B cell (primary cell): ENCODE results near the gene KCND3. TPM values are rescaled to one million over a fixed set of nuclear protein-coding genes. Genes with fewer than 3 reads are reported as not detected.

Experiments
- ATAC-seq: fragments of 200-7000 bp; cut with Tn5 transposase; one replicate; pipeline ENCODE4 v1.10.0; 2021; ENCODE audit warnings: low read depth, mild to moderate bottlenecking, moderate number of reproducible peaks, moderate library complexity
- CTCF ChIA-PET: fragments of 350-600 bp; sonication (Branson Sonifier 250); formaldehyde crosslinking; loops from one replicate; lab custom pipeline; 2021; ENCODE audit warnings: antibody characterized with exemption, inconsistent platforms; lab: Charles Lee
- POLR2A ChIA-PET: fragments of 350-600 bp; sonication (Branson Sonifier 250); formaldehyde crosslinking; loops from one replicate; lab custom pipeline; 2021; ENCODE audit warnings: antibody characterized with exemption; lab: Charles Lee
- DNase-seq: peaks from one replicate; pipeline ENCODE4 v3.0.0; 2013
- H2AFZ ChIP-seq: 2 replicates; pipeline ENCODE4 v1.6.1; 2012; ENCODE audit warnings: mild to moderate bottlenecking, low read depth, low read length; ENCODE audit not compliant: insufficient read depth, poor library complexity, severe bottlenecking
- H3K27ac ChIP-seq, 2 donors: 1 replicate in 1 of 2; 2 replicates in 1 of 2; pipeline ENCODE4 v1.5.1; 2012 to 2013; ENCODE audit warnings: low read length in 2 of 2, mild to moderate bottlenecking in 2 of 2, moderate library complexity in 1 of 2
- H3K27me3 ChIP-seq, 4 experiments: fragments of 200-600 bp in 1 of 4; sonication (generic) in 1 of 4; replicated peaks in 1 of 4; 1 replicate in 2 of 4; 2 replicates in 2 of 4; pipeline versions ENCODE4 v1.6.1 to v1.7.0; 2013 to 2016; ENCODE audit warnings: low read length in 3 of 4, mild to moderate bottlenecking in 2 of 4, mixed read lengths in 1 of 4, moderate library complexity in 1 of 4; ENCODE audit not compliant: insufficient read depth in 4 of 4, control insufficient read depth in 3 of 4; ENCODE audit errors: control extremely low read depth in 1 of 4
- H3K36me3 ChIP-seq, 2 experiments: replicated peaks in 1 of 2; 1 replicate in 1 of 2; 2 replicates in 1 of 2; pipeline versions ENCODE4 v1.6.1 to v1.7.1; 2013; ENCODE audit warnings: low read length in 1 of 2; ENCODE audit not compliant: insufficient read depth in 2 of 2, control insufficient read depth in 1 of 2; ENCODE audit errors: control extremely low read depth in 1 of 2, extremely low read depth in 1 of 2
- H3K4me1 ChIP-seq, 2 donors: fragments of 200-600 bp in 1 of 2; sonication (generic) in 1 of 2; 1 replicate in 1 of 2; 2 replicates in 1 of 2; pipeline versions ENCODE4 v1.5.1 to v1.6.1; 2013 to 2017; ENCODE audit warnings: low read length in 2 of 2; ENCODE audit not compliant: control insufficient read depth in 2 of 2, insufficient read depth in 2 of 2
- H3K4me2 ChIP-seq: replicated peaks from 2 replicates; pipeline ENCODE3; 2012; ENCODE audit warnings: mild to moderate bottlenecking, low read depth, low read length; ENCODE audit not compliant: poor library complexity, severe bottlenecking
- H3K4me3 ChIP-seq, 5 experiments: fragments of 200-600 bp in 1 of 5; sonication (generic) in 1 of 5; 1 replicate in 3 of 5; 2 replicates in 2 of 5; pipeline versions ENCODE4 v1.5.1 to v1.7.0; 2011 to 2016; ENCODE audit warnings: low read length in 4 of 5, mild to moderate bottlenecking in 4 of 5, low read depth in 2 of 5, control low read depth in 1 of 5, moderate library complexity in 1 of 5; ENCODE audit not compliant: insufficient read depth in 1 of 5; ENCODE audit errors: control extremely low read depth in 1 of 5, extremely low read depth in 1 of 5
- H3K79me2 ChIP-seq: fragments of 200-600 bp; sonication (generic); one replicate; pipeline ENCODE4 v1.6.0; 2016; ENCODE audit warnings: low read length; ENCODE audit not compliant: control insufficient read depth, insufficient read depth
- H3K9ac ChIP-seq: fragments of 200-600 bp; sonication (generic); 2 replicates; pipeline ENCODE4 v1.6.1; 2017; ENCODE audit warnings: mild to moderate bottlenecking, low read length, moderate library complexity
- H3K9me3 ChIP-seq, 3 donors: one replicate each; pipeline versions ENCODE4 v1.6.1 to v1.7.1; 2013; ENCODE audit warnings: low read length in 2 of 3; ENCODE audit not compliant: control insufficient read depth in 2 of 3, insufficient read depth in 1 of 3; ENCODE audit errors: control extremely low read depth in 1 of 3
- H4K20me1 ChIP-seq: 2 replicates; pipeline ENCODE4 v1.6.0; 2012; ENCODE audit warnings: mild to moderate bottlenecking, low read length; ENCODE audit not compliant: insufficient read depth, control insufficient read depth, poor library complexity, severe bottlenecking
- H3K27ac Mint-ChIP-seq: one replicate; pipeline ENCODE4 v1.8.0; 2021; ENCODE audit warnings: mixed read lengths
- H3K27me3 Mint-ChIP-seq: one replicate; pipeline ENCODE4 v1.8.0; 2021; ENCODE audit warnings: mixed read lengths
- H3K4me1 Mint-ChIP-seq: one replicate; pipeline ENCODE4 v1.8.0; 2021; ENCODE audit warnings: mixed read lengths
- H3K4me3 Mint-ChIP-seq: one replicate; pipeline ENCODE4 v1.8.0; 2021; ENCODE audit warnings: mixed read lengths
- H3K9me3 Mint-ChIP-seq: one replicate; pipeline ENCODE4 v1.8.0; 2022; ENCODE audit warnings: mixed read lengths; ENCODE audit not compliant: insufficient read depth
- CTCF ChIP-seq: fragments of 200-600 bp; IDR thresholded peaks from one replicate; pipeline ENCODE4 v1.8.0; 2022; ENCODE audit warnings: antibody characterized with exemption, mild to moderate bottlenecking
- EZH2 ChIP-seq: IDR thresholded peaks from 2 replicates; pipeline ENCODE4 v1.6.1; 2012; ENCODE audit warnings: borderline replicate concordance, low read depth, mild to moderate bottlenecking, moderate library complexity, low read length; ENCODE audit not compliant: insufficient read depth, poor library complexity, severe bottlenecking
- WGBS: methylation state at CpG from one replicate; pipeline ENCODE4 v1.1.5; 2013; ENCODE audit warnings: missing lambda C conversion rate; ENCODE audit not compliant: insufficient coverage; 5-methylcytosine and 5-hydroxymethylcytosine counted together
- intact Hi-C: fragments of 100-400 bp; cut with micrococcal nuclease; formaldehyde crosslinking; loops from one replicate; pipeline ENCODE4 v1.10.0; 2022
- polyA plus RNA-seq: library from polyadenylated mRNA; depleted of rRNA; stranded (reverse); fragments of >200 nt; gene quantifications from 2 replicates; pipeline ENCODE4 v1.2.3, GENCODE V29; 2012
- total RNA-seq, 2 donors: library from RNA; stranded (reverse); fragments of 120-200 nt in 1 of 2; gene quantifications; 1 replicate in 1 of 2; 2 replicates in 1 of 2; pipeline versions ENCODE4 v1.2.3 to v1.2.4, GENCODE V29; 2013 to 2022

KCND3 gene
- total and polyA plus RNA-seq, 2 donors (not counting 1 experiment from before 2014, with no cell fraction given), result 0.07 TPM; not detected in 1

GRCh38 chr1:111982428-111982827, 7.0 kb downstream of the KCND3 start:
- no peak overlapping the region for H2AFZ ChIP-seq
- H3K27me3 Mint-ChIP-seq, result peaks cover 51% of the 10 kb centered on the region

GRCh38 chr1:111981871-111982270, 7.6 kb downstream of the KCND3 start:
- no peak overlapping the region for H3K27ac ChIP-seq
- no peak overlapping the region for H3K4me3 ChIP-seq
- H3K9ac ChIP-seq, result no peak overlapping the region
- H3K9me3 ChIP-seq, result no peaks in the 10 kb centered on the region
- intact Hi-C loops, result no loop called here
- Mint-ChIP-seq H3K4me3 (no peak overlapping the region), H3K4me1 (no peaks in the 10 kb centered on the region), H3K27ac (no peak overlapping the region), H3K27me3 (peaks cover 51% of the 10 kb centered on the region), H3K9me3 (no peaks in the 10 kb centered on the region)
- H2AFZ ChIP-seq, result no peak overlapping the region
- no peaks in the 10 kb centered on the region for H3K4me1 ChIP-seq
- no peak overlapping the region for H3K4me2 ChIP-seq
- WGBS, result 97% methylated on average over 37 of the region's 37 CpGs
- H4K20me1 ChIP-seq, result no peaks in the 10 kb centered on the region
- DNase-seq (no peak), ATAC-seq (no peak)
- ChIA-PET CTCF (no interaction called here), POLR2A (no interaction called here)
- no peak for TF ChIP-seq EZH2
- no peak for TF ChIP-seq CTCF
- H3K79me2 ChIP-seq, result no peaks in the 10 kb centered on the region
- peaks cover 0 to 20% (median 3%) of the 10 kb centered on the region in 4 experiments for H3K27me3 ChIP-seq
- H3K36me3 ChIP-seq, result no peaks in the 10 kb centered on the region

More at GRCh38 chr1:111982428-111982827, 7.0 kb downstream of the KCND3 start:
- DNase-seq, result no peak
- no peaks in the 10 kb centered on the region for H3K36me3 ChIP-seq
- H3K4me3 ChIP-seq, result no peak overlapping the region
- intact Hi-C loops, result no loop called here
- no peaks in the 10 kb centered on the region for H4K20me1 ChIP-seq
- H3K9ac ChIP-seq, result no peak overlapping the region
- Mint-ChIP-seq H3K4me3 (no peak overlapping the region), H3K9me3 (no peaks in the 10 kb centered on the region), H3K27ac (no peak overlapping the region), H3K4me1 (no peaks in the 10 kb centered on the region)
- no peak for ATAC-seq
- ChIA-PET CTCF (no interaction called here), POLR2A (no interaction called here)
- H3K79me2 ChIP-seq, result no peaks in the 10 kb centered on the region
- no peaks in the 10 kb centered on the region for H3K4me1 ChIP-seq
- no peak overlapping the region for H3K27ac ChIP-seq
- no peaks in the 10 kb centered on the region for H3K9me3 ChIP-seq
- H3K4me2 ChIP-seq, result no peak overlapping the region
- TF ChIP-seq EZH2 (no peak), CTCF (no peak)
- 96% methylated on average over 28 of the region's 28 CpGs for WGBS
- peaks cover 0 to 24% (median 7%) of the 10 kb centered on the region in 4 experiments for H3K27me3 ChIP-seq
